ENCODE data around the gene AGAP2.

The AGAP2 gene

DNA sequence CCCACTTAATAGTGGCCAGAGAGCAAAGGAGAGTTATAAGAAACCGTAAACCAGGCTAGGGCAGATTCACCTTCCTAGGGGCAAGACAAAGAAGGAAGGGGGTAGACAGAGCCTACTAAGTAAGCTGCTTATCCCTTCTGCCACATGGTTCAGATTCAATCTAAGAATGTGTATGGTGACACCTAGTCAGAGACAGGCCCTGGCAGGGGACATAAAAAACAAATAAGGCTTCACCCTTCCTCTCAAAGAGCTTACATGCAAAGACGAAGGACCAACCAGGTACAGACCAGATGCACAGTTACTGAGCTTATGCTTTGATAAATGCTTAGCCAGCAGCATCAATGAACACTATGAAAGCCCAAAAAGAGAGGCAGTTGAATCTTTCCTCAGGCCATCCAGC, 23.9 kb upstream of the AGAP2 start:
- peaks cover 8% of the 10 kb centered on the region for H4K20me1 ChIP-seq (ENCODE audit: low read depth, low read length)
- H3K9me2 ChIP-seq (replicated peaks; ENCODE audit: insufficient read depth, low read length) = no peaks in the 10 kb centered on the region
- H3F3A ChIP-seq (ENCODE audit: insufficient read depth) = no peaks in the 10 kb centered on the region
- no peaks in the 10 kb centered on the region for H3K79me2 ChIP-seq (ENCODE audit: insufficient read depth, low read length)
- H3K4me2 ChIP-seq (ENCODE audit: low read depth, low read length, poor library complexity, severe bottlenecking) = no peak overlapping the region
- H3K27me3 ChIP-seq (ENCODE audit: low read length) = no peaks in the 10 kb centered on the region
- H3K4me3 ChIP-seq (ENCODE audit: insufficient read depth, low read length, poor library complexity, severe bottlenecking) = no peak overlapping the region
- TF ChIP-seq EZH2phosphoT487 (conservative IDR thresholded peaks at IDR 0.05; ENCODE audit: low read length) = no peak
- H3K36me3 ChIP-seq (ENCODE audit: low read length) = no peaks in the 10 kb centered on the region
- no peak overlapping the region for H2AFZ ChIP-seq (ENCODE audit: low read depth, low read length, severe bottlenecking)
- no peak overlapping the region for H3K9ac ChIP-seq (ENCODE audit: low read length)
- no peak overlapping the region for H3K27ac ChIP-seq (ENCODE audit: low read depth, low read length)
- H3K9me3 ChIP-seq (ENCODE audit: insufficient read depth, low read length) = no peaks in the 10 kb centered on the region

DNA sequence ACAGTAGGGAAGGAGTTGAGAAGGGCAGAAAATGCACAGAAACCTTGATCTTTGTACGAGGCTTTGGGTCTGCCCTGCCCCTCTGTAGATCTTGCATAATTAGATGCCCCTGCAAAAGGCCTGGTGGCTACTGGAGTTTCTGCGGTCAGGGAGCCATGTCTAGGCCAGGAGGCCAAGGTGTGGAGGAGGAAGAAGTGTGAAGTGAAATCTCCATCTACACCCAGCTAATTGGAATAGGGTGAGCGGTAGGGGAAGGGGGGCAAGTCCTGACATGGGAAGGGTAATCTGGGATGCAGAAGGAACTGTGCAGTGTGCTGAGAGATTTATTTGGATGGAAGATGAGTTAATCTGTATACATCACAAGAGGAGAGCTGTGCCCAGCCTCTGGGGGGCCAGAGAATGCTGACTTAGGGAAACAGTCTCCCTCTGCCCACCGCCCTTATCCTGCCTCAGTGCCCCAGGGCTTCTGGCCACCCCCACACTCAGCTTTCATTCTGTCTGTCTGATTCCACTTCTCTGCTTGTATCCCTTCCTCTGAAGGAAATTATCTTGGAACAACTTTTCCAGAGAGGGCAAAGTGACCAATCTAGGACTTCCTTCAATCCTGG, 23.0 kb upstream of the AGAP2 start:
- H3K27ac ChIP-seq (ENCODE audit: low read depth, low read length) = no peak overlapping the region

DNA sequence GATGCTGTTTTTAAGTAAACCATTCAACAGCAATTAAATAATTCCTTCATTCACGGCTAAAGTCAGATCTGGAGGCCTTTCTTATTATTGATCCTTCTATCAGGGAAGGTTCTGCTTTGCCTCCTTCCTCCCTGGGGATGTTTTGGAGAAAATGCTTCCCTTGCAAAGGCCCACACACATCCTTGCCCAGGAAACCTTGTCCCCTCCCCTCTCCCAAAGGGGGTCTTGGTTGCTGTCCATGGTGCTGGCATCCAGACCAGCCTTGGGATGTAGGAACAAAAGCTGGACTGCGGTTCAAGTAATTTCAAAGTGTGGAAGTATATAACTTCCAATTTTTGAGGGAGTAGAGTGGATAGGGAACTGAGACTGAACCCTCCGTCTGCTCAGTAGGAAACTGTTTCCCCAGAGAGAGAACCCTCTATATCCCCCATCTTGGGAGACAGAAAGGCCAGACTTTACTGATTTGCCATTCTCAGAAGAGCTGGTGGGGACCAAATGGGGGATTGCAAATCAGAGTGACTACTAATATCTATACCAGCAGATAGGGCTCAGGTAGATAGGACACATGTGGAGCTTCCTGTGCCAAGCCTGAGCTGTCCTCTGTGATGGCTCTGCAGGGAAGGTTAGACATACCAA, 21.9 kb upstream of the AGAP2 start:
- no peak overlapping the region for H3K9ac ChIP-seq (ENCODE audit: low read length)
- no peak overlapping the region for H2AFZ ChIP-seq (ENCODE audit: low read depth, low read length, severe bottlenecking)
- H4K20me1 ChIP-seq (ENCODE audit: low read depth, low read length) = peaks cover 8% of the 10 kb centered on the region
- no peaks in the 10 kb centered on the region for H3K9me3 ChIP-seq (ENCODE audit: insufficient read depth, low read length)
- no peaks in the 10 kb centered on the region for H3K36me3 ChIP-seq (ENCODE audit: low read length)
- no peak for TF ChIP-seq EZH2phosphoT487 (conservative IDR thresholded peaks at IDR 0.05; ENCODE audit: low read length)
- TF ChIP-seq, protein P1, sequence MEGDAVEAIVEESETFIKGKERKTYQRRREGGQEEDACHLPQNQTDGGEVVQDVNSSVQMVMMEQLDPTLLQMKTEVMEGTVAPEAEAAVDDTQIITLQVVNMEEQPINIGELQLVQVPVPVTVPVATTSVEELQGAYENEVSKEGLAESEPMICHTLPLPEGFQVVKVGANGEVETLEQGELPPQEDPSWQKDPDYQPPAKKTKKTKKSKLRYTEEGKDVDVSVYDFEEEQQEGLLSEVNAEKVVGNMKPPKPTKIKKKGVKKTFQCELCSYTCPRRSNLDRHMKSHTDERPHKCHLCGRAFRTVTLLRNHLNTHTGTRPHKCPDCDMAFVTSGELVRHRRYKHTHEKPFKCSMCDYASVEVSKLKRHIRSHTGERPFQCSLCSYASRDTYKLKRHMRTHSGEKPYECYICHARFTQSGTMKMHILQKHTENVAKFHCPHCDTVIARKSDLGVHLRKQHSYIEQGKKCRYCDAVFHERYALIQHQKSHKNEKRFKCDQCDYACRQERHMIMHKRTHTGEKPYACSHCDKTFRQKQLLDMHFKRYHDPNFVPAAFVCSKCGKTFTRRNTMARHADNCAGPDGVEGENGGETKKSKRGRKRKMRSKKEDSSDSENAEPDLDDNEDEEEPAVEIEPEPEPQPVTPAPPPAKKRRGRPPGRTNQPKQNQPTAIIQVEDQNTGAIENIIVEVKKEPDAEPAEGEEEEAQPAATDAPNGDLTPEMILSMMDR (IDR thresholded peaks at IDR 0.05; ENCODE audit: insufficient read depth, low read length, poor library complexity, severe bottlenecking) = no peak
- H3F3A ChIP-seq (ENCODE audit: insufficient read depth) = peaks cover 10% of the 10 kb centered on the region; the same call in 1 of the 2 replicates
- no peak overlapping the region for H3K27ac ChIP-seq (ENCODE audit: low read depth, low read length)
- no peaks in the 10 kb centered on the region for H3K27me3 ChIP-seq (ENCODE audit: low read length)
- no peak overlapping the region for H3K4me2 ChIP-seq (ENCODE audit: low read depth, low read length, poor library complexity, severe bottlenecking)
- H3K4me3 ChIP-seq (ENCODE audit: insufficient read depth, low read length, poor library complexity, severe bottlenecking) = no peak overlapping the region
- no peaks in the 10 kb centered on the region for H3K9me2 ChIP-seq (replicated peaks; ENCODE audit: insufficient read depth, low read length)
- no peaks in the 10 kb centered on the region for H3K79me2 ChIP-seq (ENCODE audit: insufficient read depth, low read length)

More for the DNA sequence above, 23.0 kb upstream of the AGAP2 start:
- no peak overlapping the region for H3K4me3 ChIP-seq (ENCODE audit: insufficient read depth, low read length, poor library complexity, severe bottlenecking)
- no peaks in the 10 kb centered on the region for H3K9me3 ChIP-seq (ENCODE audit: insufficient read depth, low read length)
- no peak overlapping the region for H3K9ac ChIP-seq (ENCODE audit: low read length)
- no peaks in the 10 kb centered on the region for H3K79me2 ChIP-seq (ENCODE audit: insufficient read depth, low read length)
- no peaks in the 10 kb centered on the region for H3K36me3 ChIP-seq (ENCODE audit: low read length)
- no peaks in the 10 kb centered on the region for H3K9me2 ChIP-seq (replicated peaks; ENCODE audit: insufficient read depth, low read length)
- no peaks in the 10 kb centered on the region for H3K27me3 ChIP-seq (ENCODE audit: low read length)
- TF ChIP-seq EZH2phosphoT487 (conservative IDR thresholded peaks at IDR 0.05; ENCODE audit: low read length) = no peak
- TF ChIP-seq, protein P1 (IDR thresholded peaks at IDR 0.05; ENCODE audit: insufficient read depth, low read length, poor library complexity, severe bottlenecking) = no peak
- H4K20me1 ChIP-seq (ENCODE audit: low read depth, low read length) = peaks cover 8% of the 10 kb centered on the region
- no peak overlapping the region for H2AFZ ChIP-seq (ENCODE audit: low read depth, low read length, severe bottlenecking)
- H3F3A ChIP-seq (ENCODE audit: insufficient read depth) = peaks cover 2% of the 10 kb centered on the region; the same call in 1 of the 2 replicates
- no peak overlapping the region for H3K4me2 ChIP-seq (ENCODE audit: low read depth, low read length, poor library complexity, severe bottlenecking)

DNA sequence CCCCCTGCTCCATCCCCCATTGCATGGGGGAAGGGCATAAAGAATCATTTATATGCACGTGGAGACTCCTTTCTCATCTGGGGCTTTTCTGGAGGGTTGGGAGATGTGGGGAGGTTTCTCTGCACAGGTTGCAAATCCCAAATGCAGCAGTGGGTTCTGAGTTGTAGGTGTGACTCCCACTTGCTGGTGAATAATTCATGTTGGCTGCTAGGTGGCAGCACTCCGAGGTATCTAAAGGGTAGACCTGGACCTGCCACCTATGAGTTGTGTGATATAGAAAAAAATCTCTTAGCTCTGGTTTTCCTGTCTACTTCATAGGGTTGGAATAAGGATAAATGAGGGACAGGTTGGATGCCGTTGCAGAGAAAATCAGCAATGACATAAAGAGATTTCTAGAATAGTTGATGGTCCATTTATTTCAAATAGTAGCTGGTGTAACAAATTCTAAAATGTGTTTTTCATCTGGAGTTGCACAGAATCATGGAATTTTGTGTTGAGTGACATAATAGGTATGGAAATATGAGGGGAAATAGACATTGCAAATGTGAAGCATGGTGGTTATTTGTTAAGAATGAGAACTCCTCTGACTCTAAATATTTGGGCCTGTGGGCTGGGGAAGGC, 20.9 kb upstream of the AGAP2 start:
- Histone ChIP-seq H3K79me2 (ENCODE audit: insufficient read depth, low read length) (no peaks in the 10 kb centered on the region), H3K27me3 (ENCODE audit: low read length) (no peaks in the 10 kb centered on the region), H2AFZ (ENCODE audit: low read depth, low read length, severe bottlenecking) (no peak overlapping the region), H3K36me3 (ENCODE audit: low read length) (no peaks in the 10 kb centered on the region), H3K9ac (ENCODE audit: low read length) (no peak overlapping the region), H3F3A (ENCODE audit: insufficient read depth) (peaks cover 12% of the 10 kb centered on the region; the same call in 1 of the 2 replicates), H3K9me3 (ENCODE audit: insufficient read depth, low read length) (no peaks in the 10 kb centered on the region), H3K4me3 (ENCODE audit: insufficient read depth, low read length, poor library complexity, severe bottlenecking) (no peak overlapping the region), H3K4me2 (ENCODE audit: low read depth, low read length, poor library complexity, severe bottlenecking) (no peak overlapping the region), H3K27ac (ENCODE audit: low read depth, low read length) (no peak overlapping the region), H4K20me1 (ENCODE audit: low read depth, low read length) (peaks cover 8% of the 10 kb centered on the region), H3K9me2 (replicated peaks; ENCODE audit: insufficient read depth, low read length) (no peaks in the 10 kb centered on the region)
- TF ChIP-seq EZH2phosphoT487 (conservative IDR thresholded peaks at IDR 0.05; ENCODE audit: low read length) = no peak
- TF ChIP-seq, protein P1 (IDR thresholded peaks at IDR 0.05; ENCODE audit: insufficient read depth, low read length, poor library complexity, severe bottlenecking) = peak; percentile 61

Data from SU-DHL-6 (cell line).